ENCODE results near the gene CREB5.

- TF ChIP-seq CTCF (conservative IDR thresholded peaks at IDR 0.05) (no peak), EZH2 (IDR thresholded peaks at IDR 0.05; ENCODE audit: low read depth) (no peak)
Observed at GRCh38 chr7:28729281-28729680, 317.0 kb downstream of the CREB5 start.
